IMR-90 (cell line): ENCODE results near the gene PKD1L1. TPM values are rescaled to one million over a fixed set of nuclear protein-coding genes. Genes with fewer than 3 reads are reported as not detected.

Experiments used
- ATAC-seq: fragments of 200-7000 bp; cut with Tn5 transposase; 2 replicates; pipeline ENCODE4 v1.9.1; 2020; ENCODE audit warnings: low read depth, mild to moderate bottlenecking, moderate library complexity
- BruUV-seq: library from RNA; stranded (reverse); fragments of 400-500 nt; replicated peaks from 2 replicates; lab custom pipeline; 2021; lab: Mats Ljungman, UMichigan
- CTCF ChIA-PET: fragments of 300-600 bp; formaldehyde crosslinking; extraction: SDS; loops from one replicate; lab custom pipeline; 2021; ENCODE audit warnings: antibody characterized with exemption; lab: Yijun Ruan, JAX
- POLR2A ChIA-PET: fragments of 300-600 bp; sonication (Branson Sonifier 250); formaldehyde crosslinking; loops from one replicate; lab custom pipeline; 2022; ENCODE audit warnings: antibody characterized with exemption; ENCODE audit not compliant: unreplicated experiment; lab: Charles Lee
- DNase-seq: peaks from one replicate; pipeline ENCODE4 v3.0.0; 2013
- H2AFZ ChIP-seq: replicated peaks from 2 replicates; pipeline ENCODE3; 2013; ENCODE audit warnings: low read length, mild to moderate bottlenecking; ENCODE audit not compliant: poor library complexity
- H2AK5ac ChIP-seq: 2 replicates; pipeline ENCODE4 v1.6.1; 2013; ENCODE audit warnings: low read depth, low read length, inconsistent platforms
- H2AK9ac ChIP-seq: replicated peaks from 2 replicates; pipeline ENCODE3; 2013; ENCODE audit warnings: mild to moderate bottlenecking, low read depth, low read length, moderate library complexity; ENCODE audit not compliant: poor library complexity
- H2BK120ac ChIP-seq: 2 replicates; pipeline ENCODE4 v1.6.1; 2013; ENCODE audit warnings: low read depth, low read length, inconsistent platforms
- H2BK15ac ChIP-seq: 3 replicates; pipeline ENCODE4 v1.6.1; 2013; ENCODE audit warnings: low read depth, low read length, inconsistent platforms
- H2BK20ac ChIP-seq: 2 replicates; pipeline ENCODE4 v1.6.1; 2013; ENCODE audit warnings: low read depth, mild to moderate bottlenecking, inconsistent platforms, low read length, moderate library complexity
- H2BK5ac ChIP-seq: 2 replicates; pipeline ENCODE4 v1.6.1; 2013; ENCODE audit warnings: mild to moderate bottlenecking, low read depth, low read length, inconsistent platforms; ENCODE audit not compliant: poor library complexity, severe bottlenecking
- H3K14ac ChIP-seq: replicated peaks from 2 replicates; pipeline ENCODE4 v1.6.1; 2013; ENCODE audit warnings: low read depth, low read length, inconsistent platforms
- H3K18ac ChIP-seq: 2 replicates; pipeline ENCODE4 v1.6.1; 2013; ENCODE audit warnings: low read depth, low read length, control low read depth
- H3K23ac ChIP-seq: 2 replicates; pipeline ENCODE4 v1.6.1; 2013; ENCODE audit warnings: low read depth, low read length, inconsistent platforms
- H3K27ac ChIP-seq: 2 replicates; pipeline ENCODE4 v1.5.1; 2013; ENCODE audit warnings: mild to moderate bottlenecking, control low read depth, low read length; ENCODE audit not compliant: insufficient read depth
- H3K27me3 ChIP-seq: 2 replicates; pipeline ENCODE4 v1.6.1; 2013; ENCODE audit warnings: low read length; ENCODE audit not compliant: control insufficient read depth, insufficient read depth
- H3K36me3 ChIP-seq: 2 replicates; pipeline ENCODE4 v1.6.1; 2013; ENCODE audit warnings: low read length, mixed read lengths; ENCODE audit not compliant: control insufficient read depth, insufficient read depth
- H3K4ac ChIP-seq: 2 replicates; pipeline ENCODE4 v1.6.1; 2013; ENCODE audit warnings: low read depth, low read length, inconsistent platforms
- H3K4me1 ChIP-seq: 2 replicates; pipeline ENCODE4 v1.6.1; 2013; ENCODE audit warnings: low read length, mixed read lengths; ENCODE audit not compliant: control insufficient read depth, insufficient read depth
- H3K4me2 ChIP-seq: 2 replicates; pipeline ENCODE4 v1.6.1; 2013; ENCODE audit warnings: low read depth, mild to moderate bottlenecking, control low read depth, low read length, moderate library complexity
- H3K4me3 ChIP-seq: 2 replicates; pipeline ENCODE4 v1.5.1; 2013; ENCODE audit warnings: low read depth, mild to moderate bottlenecking, control low read depth, low read length, moderate library complexity; ENCODE audit not compliant: insufficient read depth
- H3K56ac ChIP-seq: 2 replicates; pipeline ENCODE4 v1.6.1; 2013; ENCODE audit warnings: low read length, inconsistent platforms; ENCODE audit not compliant: insufficient read depth; ENCODE audit errors: extremely low read depth
- H3K79me1 ChIP-seq, 2 experiments: 2 replicates each; pipeline ENCODE4 v1.6.1; 2013; ENCODE audit warnings: low read length in 2 of 2, inconsistent platforms in 1 of 2, low read depth in 1 of 2
- H3K9ac ChIP-seq: 2 replicates; pipeline ENCODE4 v1.6.1; 2013; ENCODE audit warnings: low read depth, low read length, control low read depth
- H3K9me1 ChIP-seq: 2 replicates; pipeline ENCODE4 v1.6.1; 2013; ENCODE audit warnings: low read length, inconsistent platforms; ENCODE audit not compliant: insufficient read depth
- H3K9me3 ChIP-seq: 2 replicates; pipeline ENCODE4 v1.6.1; 2013; ENCODE audit warnings: low read length; ENCODE audit not compliant: control insufficient read depth, insufficient read depth
- H4K20me1 ChIP-seq: 2 replicates; pipeline ENCODE4 v1.6.1; 2013; ENCODE audit warnings: low read length, inconsistent platforms; ENCODE audit not compliant: insufficient read depth
- H4K5ac ChIP-seq: 2 replicates; pipeline ENCODE4 v1.6.1; 2013; ENCODE audit warnings: mild to moderate bottlenecking, low read depth, low read length, control low read depth
- H4K8ac ChIP-seq, 2 experiments: 2 replicates each; pipeline ENCODE4 v1.6.1; 2013; ENCODE audit warnings: low read depth in 2 of 2, low read length in 2 of 2, control low read depth in 1 of 2, inconsistent platforms in 1 of 2
- H4K91ac ChIP-seq: 2 replicates; pipeline ENCODE4 v1.6.1; 2013; ENCODE audit warnings: low read depth, low read length, inconsistent platforms; ENCODE audit not compliant: insufficient read depth
- RAD21 ChIP-seq: IDR thresholded peaks from 2 replicates; pipeline ENCODE4 v1.6.1; 2012; ENCODE audit warnings: low read length, improper control_type of control experiment
- WGBS, 2 experiments: methylation state at CpG; one replicate each; pipeline versions ENCODE4 v1.1.5 to v1.1.7; 2013; ENCODE audit warnings: missing lambda C conversion rate in 2 of 2; ENCODE audit not compliant: insufficient read length in 1 of 2; ENCODE audit errors: extremely low coverage in 2 of 2; 5-methylcytosine and 5-hydroxymethylcytosine counted together
- dilution Hi-C: fragments of 300-500 bp; cut with HindIII; formaldehyde crosslinking; loops from one replicate; pipeline ENCODE4 v1.14.3; 2018; ENCODE audit warnings: low sequenced_read_pairs; ENCODE audit not compliant: unreplicated experiment
- in situ Hi-C: fragments of 300-500 bp; cut with MboI; formaldehyde crosslinking; loops from 3 replicates; pipeline ENCODE4 v1.14.3; 2019; ENCODE audit warnings: low sequenced_read_pairs, inconsistent platforms, mixed read lengths
- intact Hi-C: fragments of 100-400 bp; cut with micrococcal nuclease; formaldehyde crosslinking; loops from 2 replicates; pipeline ENCODE4 v1.10.0; 2022
- polyA plus RNA-seq, 3 experiments: library from polyadenylated mRNA; depleted of rRNA; stranded (reverse); fragments of >200 nt; gene quantifications; 2 replicates each; pipeline ENCODE4 v1.2.3, GENCODE V29; 2012; ENCODE audit warnings: low replicate concordance in 1 of 3
- total RNA-seq: library from RNA; depleted of rRNA; stranded (reverse); fragments of >200 nt; gene quantifications from 2 replicates; pipeline ENCODE4 v1.2.3, GENCODE V29; 2012
- TF ChIP-seq, protein P1 (sequence below): fragments of 150-350 bp; IDR thresholded peaks from 2 replicates; pipeline ENCODE4 v1.6.1; 2016; ENCODE audit warnings: low read depth, mild to moderate bottlenecking, low read length, moderate library complexity, borderline replicate concordance
- TF ChIP-seq, protein P2 (sequence below): conservative IDR thresholded peaks from 2 replicates; pipeline ENCODE4 v1.5.1; 2012; ENCODE audit warnings: mild to moderate bottlenecking, low read depth, low read length, improper control_type of control experiment

PKD1L1 gene
- total and polyA plus RNA-seq, 2 of the 4 experiments (the other 2 are of a cell fraction): under 0.01 to 0.15 TPM

DNA sequence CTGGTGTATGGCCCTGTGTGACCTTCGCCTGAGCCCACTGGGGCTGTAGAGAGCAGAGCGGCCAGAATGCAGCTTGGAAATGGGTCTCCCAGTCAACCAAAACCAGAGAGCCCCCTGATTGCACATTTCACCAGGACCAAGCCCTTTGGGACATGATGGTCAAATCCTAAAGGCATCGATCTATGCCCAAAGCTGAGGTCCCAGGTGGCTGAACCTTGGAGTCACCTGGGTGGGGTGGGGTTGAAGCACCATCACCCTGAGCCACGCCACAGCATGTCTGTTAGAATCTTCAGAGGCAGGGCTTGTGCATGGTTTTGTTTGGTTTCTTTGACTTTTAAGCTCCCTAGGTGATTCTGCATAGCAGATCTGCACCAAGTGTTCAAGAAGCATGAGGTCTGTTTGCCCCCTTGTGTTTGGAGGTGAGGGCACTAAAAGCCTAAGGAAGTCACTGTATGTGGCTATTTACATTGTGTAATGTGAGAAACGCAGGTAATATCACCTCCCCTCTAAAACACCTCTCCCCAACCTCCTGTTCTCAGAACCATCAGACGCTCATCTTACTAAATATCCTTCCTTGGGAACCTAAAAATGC is 9.6 kb downstream of the PKD1L1 start:
- Histone ChIP-seq H4K8ac (no peak overlapping the region; a peak in 1 of 4 replicates), H2AFZ (no peak overlapping the region), H2AK9ac (no peak overlapping the region), H3K23ac (no peak overlapping the region; the same call in 1 of the 2 replicates), H4K20me1 (no peaks in the 10 kb centered on the region), H2AK5ac (no peak overlapping the region; the same call in 1 of the 2 replicates), H3K14ac (0 out of 2 replicates have a peak overlapping the region, but pooled peaks have one; percentile 29), H2BK120ac (peak overlapping the region; percentile 86), H3K27me3 (no peaks in the 10 kb centered on the region), H4K91ac (no peak overlapping the region), H3K79me1 (peaks cover 0 to 7% of the 10 kb centered on the region in 2 experiments; a peak in 1 of 4 replicates), H4K5ac (no peak overlapping the region), H2BK5ac (no peak overlapping the region), H2BK20ac (peak overlapping the region; percentile 70), H3K18ac (no peak overlapping the region), H3K4me1 (peaks cover 16% of the 10 kb centered on the region), H3K27ac (no peak overlapping the region), H2BK15ac (0 out of 3 replicates have a peak overlapping the region, but pooled peaks have one; percentile 88), H3K9me3 (no peaks in the 10 kb centered on the region), H3K56ac (no peak overlapping the region), H3K4me3 (no peak overlapping the region), H3K36me3 (no peaks in the 10 kb centered on the region), H3K9me1 (peaks cover 22% of the 10 kb centered on the region), H3K4me2 (no peak overlapping the region), H3K9ac (no peak overlapping the region), H3K4ac (peak overlapping the region; percentile 80)
- 67% methylated on average over 2 of the region's 6 CpGs; no CpG with 5 or more reads in 1 of the 2 experiments for WGBS, 2 experiments
- ATAC-seq (no peak), DNase-seq (no peak)
- intact Hi-C loops (no loop called here), dilution Hi-C loops (no loop called here), in situ Hi-C loops (no loop called here)
- CTCF ChIA-PET: interaction anchor here (0.6 to 2.0 kb wide), 4 partner anchors 10 to 672 kb away, joined by 3 to 5 read pairs (median 4); no protein-coding TSS in a partner anchor
- no TSS peak for BruUV-seq
- TF ChIP-seq, protein P1, sequence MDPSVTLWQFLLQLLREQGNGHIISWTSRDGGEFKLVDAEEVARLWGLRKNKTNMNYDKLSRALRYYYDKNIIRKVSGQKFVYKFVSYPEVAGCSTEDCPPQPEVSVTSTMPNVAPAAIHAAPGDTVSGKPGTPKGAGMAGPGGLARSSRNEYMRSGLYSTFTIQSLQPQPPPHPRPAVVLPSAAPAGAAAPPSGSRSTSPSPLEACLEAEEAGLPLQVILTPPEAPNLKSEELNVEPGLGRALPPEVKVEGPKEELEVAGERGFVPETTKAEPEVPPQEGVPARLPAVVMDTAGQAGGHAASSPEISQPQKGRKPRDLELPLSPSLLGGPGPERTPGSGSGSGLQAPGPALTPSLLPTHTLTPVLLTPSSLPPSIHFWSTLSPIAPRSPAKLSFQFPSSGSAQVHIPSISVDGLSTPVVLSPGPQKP: no peak
- TF ChIP-seq RAD21: peak; percentile 37; the same call in 1 of the 2 replicates
- TF ChIP-seq, protein P2, sequence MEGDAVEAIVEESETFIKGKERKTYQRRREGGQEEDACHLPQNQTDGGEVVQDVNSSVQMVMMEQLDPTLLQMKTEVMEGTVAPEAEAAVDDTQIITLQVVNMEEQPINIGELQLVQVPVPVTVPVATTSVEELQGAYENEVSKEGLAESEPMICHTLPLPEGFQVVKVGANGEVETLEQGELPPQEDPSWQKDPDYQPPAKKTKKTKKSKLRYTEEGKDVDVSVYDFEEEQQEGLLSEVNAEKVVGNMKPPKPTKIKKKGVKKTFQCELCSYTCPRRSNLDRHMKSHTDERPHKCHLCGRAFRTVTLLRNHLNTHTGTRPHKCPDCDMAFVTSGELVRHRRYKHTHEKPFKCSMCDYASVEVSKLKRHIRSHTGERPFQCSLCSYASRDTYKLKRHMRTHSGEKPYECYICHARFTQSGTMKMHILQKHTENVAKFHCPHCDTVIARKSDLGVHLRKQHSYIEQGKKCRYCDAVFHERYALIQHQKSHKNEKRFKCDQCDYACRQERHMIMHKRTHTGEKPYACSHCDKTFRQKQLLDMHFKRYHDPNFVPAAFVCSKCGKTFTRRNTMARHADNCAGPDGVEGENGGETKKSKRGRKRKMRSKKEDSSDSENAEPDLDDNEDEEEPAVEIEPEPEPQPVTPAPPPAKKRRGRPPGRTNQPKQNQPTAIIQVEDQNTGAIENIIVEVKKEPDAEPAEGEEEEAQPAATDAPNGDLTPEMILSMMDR: peak; percentile 23; the same call in 1 of the 2 replicates
- POLR2A ChIA-PET: no interaction called here
